ENCODE measurements around the gene FLT3LG. TPM values are rescaled to one million over a fixed set of nuclear protein-coding genes. Genes with fewer than 3 reads are reported as not detected.

Gene FLT3LG
- total RNA-seq, 1 donor from 2014 or later: 10.1 TPM

GRCh38 chr19:49453013-49453756 lies 20.8 kb upstream of the FLT3LG start, which contains the start of gene ALDH16A1:
ALDH16A1 (plus strand) TSS chr19:49453225; CDS start chr19:49453332, 107 bp downstream.
- intact Hi-C loops (cut with DNase I): no loop called here
- peaks cover 49% of the 10 kb centered on the region for H3K4me1 ChIP-seq
- no peak for TF ChIP-seq CTCF (IDR thresholded peaks at IDR 0.05)
- peak in 1 of 2 donors; percentile 81 for TF ChIP-seq POLR2A (IDR thresholded peaks at IDR 0.05)
- peak; percentile 90 to 91 for TF ChIP-seq POLR2AphosphoS5 (IDR thresholded peaks at IDR 0.05; ENCODE audit: insufficient read depth in 1 of 2, low read depth in 1 of 2)

GRCh38 chr19:49453757-49454240 lies 20.2 kb upstream of the FLT3LG start:
- intact Hi-C loops (cut with DNase I): no loop called here
- Histone ChIP-seq H3K27me3 (no peaks in the 10 kb centered on the region), H3K4me1 (peaks cover 55% of the 10 kb centered on the region)

More at GRCh38 chr19:49453013-49453756, 20.8 kb upstream of the FLT3LG start, which contains the start of gene ALDH16A1:
- peak in 1 of 2 donors; percentile 99 for DNase-seq (ENCODE audit: extremely low spot score in 2 of 2)
- H3K27ac ChIP-seq: peak within 1 kb of the TSS; percentile 95
- H3K27me3 ChIP-seq: no peaks in the 10 kb centered on the region
- H3K4me3 ChIP-seq: peak within 1 kb of the TSS; percentile 65 to 69
- H3K36me3 ChIP-seq: peaks cover 0 to 10% of the 10 kb centered on the region in 2 donors
- H3K9me3 ChIP-seq: no peaks in the 10 kb centered on the region

GRCh38 chr19:49455773-49456172 lies 18.2 kb upstream of the FLT3LG start:
- intact Hi-C loops (cut with DNase I): no loop called here
- no peak for TF ChIP-seq POLR2A (IDR thresholded peaks at IDR 0.05)
- TF ChIP-seq POLR2AphosphoS5 (IDR thresholded peaks at IDR 0.05; ENCODE audit: insufficient read depth in 1 of 2, low read depth in 1 of 2): peak in 1 of 2 donors; percentile 42
- H3K4me1 ChIP-seq: peaks cover 44% of the 10 kb centered on the region
- no peaks in the 10 kb centered on the region for H3K27me3 ChIP-seq
- peak overlapping the region; percentile 95 for H3K27ac ChIP-seq
- no peak overlapping the region for H3K4me3 ChIP-seq
- H3K9me3 ChIP-seq: no peaks in the 10 kb centered on the region
- H3K36me3 ChIP-seq: peaks cover 0 to 6% of the 10 kb centered on the region in 2 donors
- DNase-seq (ENCODE audit: extremely low spot score in 2 of 2): no peak

More at GRCh38 chr19:49453757-49454240, 20.2 kb upstream of the FLT3LG start:
- TF ChIP-seq POLR2AphosphoS5 (IDR thresholded peaks at IDR 0.05; ENCODE audit: insufficient read depth in 1 of 2, low read depth in 1 of 2) (no peak), POLR2A (IDR thresholded peaks at IDR 0.05) (no peak), CTCF (IDR thresholded peaks at IDR 0.05) (no peak)
- no peaks in the 10 kb centered on the region for H3K9me3 ChIP-seq
- peak overlapping the region; percentile 95 for H3K27ac ChIP-seq
- peaks cover 0 to 7% of the 10 kb centered on the region in 2 donors for H3K36me3 ChIP-seq
- peak overlapping the region; percentile 53 to 69 for H3K4me3 ChIP-seq
- DNase-seq (ENCODE audit: extremely low spot score in 2 of 2): no peak

- TF ChIP-seq CTCF (IDR thresholded peaks at IDR 0.05): no peak
- TF ChIP-seq POLR2AphosphoS5 (IDR thresholded peaks at IDR 0.05; ENCODE audit: insufficient read depth in 1 of 2, low read depth in 1 of 2): no peak
- no peak for TF ChIP-seq POLR2A (IDR thresholded peaks at IDR 0.05)
- no peaks in the 10 kb centered on the region for H3K27me3 ChIP-seq
- no peaks in the 10 kb centered on the region for H3K9me3 ChIP-seq
- peak overlapping the region; percentile 95 for H3K27ac ChIP-seq
- peaks cover 0 to 6% of the 10 kb centered on the region in 2 donors for H3K36me3 ChIP-seq
- no peak for DNase-seq (ENCODE audit: extremely low spot score in 2 of 2)
- intact Hi-C loops (cut with DNase I): no loop called here
- no peak overlapping the region for H3K4me3 ChIP-seq
- H3K4me1 ChIP-seq: peaks cover 40% of the 10 kb centered on the region
Measured at GRCh38 chr19:49456326-49456725, 17.7 kb upstream of the FLT3LG start.

GRCh38 chr19:49458567-49458903 lies 15.5 kb upstream of the FLT3LG start:
- H3K36me3 ChIP-seq: peaks cover 0 to 6% of the 10 kb centered on the region in 2 donors
- TF ChIP-seq POLR2A (IDR thresholded peaks at IDR 0.05) (no peak), POLR2AphosphoS5 (IDR thresholded peaks at IDR 0.05; ENCODE audit: insufficient read depth in 1 of 2, low read depth in 1 of 2) (no peak), CTCF (IDR thresholded peaks at IDR 0.05) (no peak)
- peaks cover 40% of the 10 kb centered on the region for H3K4me1 ChIP-seq
- intact Hi-C loops (cut with DNase I): no loop called here
- no peak for DNase-seq (ENCODE audit: extremely low spot score in 2 of 2)
- no peaks in the 10 kb centered on the region for H3K9me3 ChIP-seq
- peak overlapping the region; percentile 95 for H3K27ac ChIP-seq
- no peaks in the 10 kb centered on the region for H3K27me3 ChIP-seq
- no peak overlapping the region for H3K4me3 ChIP-seq

Data from vagina (tissue), 2 donors.